ENCODE results near the gene PRKAB1. TPM values are rescaled to one million over a fixed set of nuclear protein-coding genes. Genes with fewer than 3 reads are reported as not detected.
"Not testable (repeated sequence)": the region's sequence is repeated elsewhere in the genome, so short reads cannot be mapped to it uniquely, and the experiment has no call there.

PRKAB1 gene, protein sequence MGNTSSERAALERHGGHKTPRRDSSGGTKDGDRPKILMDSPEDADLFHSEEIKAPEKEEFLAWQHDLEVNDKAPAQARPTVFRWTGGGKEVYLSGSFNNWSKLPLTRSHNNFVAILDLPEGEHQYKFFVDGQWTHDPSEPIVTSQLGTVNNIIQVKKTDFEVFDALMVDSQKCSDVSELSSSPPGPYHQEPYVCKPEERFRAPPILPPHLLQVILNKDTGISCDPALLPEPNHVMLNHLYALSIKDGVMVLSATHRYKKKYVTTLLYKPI
- 22.3 and 27.9 TPM in 2 replicates for total RNA-seq

DNA sequence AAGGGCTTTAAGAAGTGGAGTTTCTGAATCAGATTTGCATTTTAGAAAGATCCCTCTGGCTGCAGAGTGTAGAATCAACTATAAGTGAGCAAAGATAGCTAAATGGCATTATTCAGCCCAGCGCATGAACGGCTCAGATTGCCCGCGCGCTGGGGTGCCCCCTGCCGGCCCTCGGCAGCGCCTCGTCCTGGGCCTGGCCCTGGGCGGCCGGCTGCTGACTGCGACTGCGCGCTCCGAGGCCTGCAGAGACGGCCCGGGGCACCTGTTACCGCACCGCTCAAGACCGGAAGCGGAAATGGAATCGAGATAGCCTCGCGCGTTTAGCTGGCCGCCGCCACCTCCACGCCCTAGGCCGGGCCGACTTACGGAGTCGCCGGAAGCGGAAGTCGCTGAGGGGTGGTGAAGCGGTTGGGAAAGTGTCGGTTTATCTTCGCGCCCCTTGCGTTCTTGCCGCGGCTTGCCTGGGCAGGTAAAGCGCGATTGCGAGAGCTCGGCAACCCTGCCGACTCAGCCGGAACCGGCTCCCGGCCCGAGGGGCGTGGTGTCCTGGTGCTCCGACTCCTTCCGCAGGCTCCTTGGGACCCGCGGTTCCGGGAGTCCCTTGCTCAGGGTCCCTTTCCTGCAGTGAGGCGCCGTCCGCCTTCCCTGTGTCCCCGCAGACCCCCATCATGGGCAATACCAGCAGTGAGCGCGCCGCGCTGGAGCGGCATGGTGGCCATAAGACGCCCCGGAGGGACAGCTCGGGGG is at the start of gene PRKAB1:
Gene PRKAB1 (plus strand): TSS at position 557 of the 747 bp plus-strand sequence. CDS start 112 bp downstream, at position 669.
- TF ChIP-seq CTCF (conservative IDR thresholded peaks at IDR 0.05; ENCODE audit: low read depth, low read length), result peak; percentile 89
- DNase-seq (ENCODE audit: low read depth), result peak; percentile 78
- peak within 1 kb of the TSS; percentile 97 for H3K4me3 ChIP-seq (ENCODE audit: low read depth, low read length)

DNA sequence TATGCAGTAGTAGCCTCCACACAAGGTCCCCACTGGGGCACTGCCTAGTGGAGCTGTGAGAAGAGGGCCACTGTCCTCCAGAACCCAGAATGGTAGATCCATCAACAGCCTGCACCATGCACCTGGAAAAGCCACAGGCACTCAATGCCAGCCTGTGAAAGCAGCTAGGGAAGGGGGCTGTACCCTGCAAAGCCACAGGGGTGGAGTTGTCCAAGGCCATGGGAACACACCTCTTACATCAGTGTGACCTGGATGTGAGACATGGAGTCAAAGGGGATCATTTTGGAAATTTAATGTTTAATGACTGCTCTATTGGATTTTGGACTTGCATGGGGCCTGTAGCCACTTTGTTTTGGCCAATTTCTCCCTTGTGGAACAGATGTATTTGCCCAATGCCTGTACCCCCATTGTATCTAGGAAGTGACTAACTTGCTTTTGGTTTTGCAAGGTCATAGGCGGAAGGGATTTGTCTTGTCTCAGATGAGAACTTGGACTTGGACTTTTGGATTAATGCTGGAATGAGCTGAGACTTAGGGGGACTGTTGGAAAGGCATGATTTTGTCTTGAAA is 49.5 kb upstream of the PRKAB1 start:
- not testable (repeated sequence) for DNase-seq (ENCODE audit: low read depth); H3K4me3 ChIP-seq (ENCODE audit: low read depth, low read length)

DNA sequence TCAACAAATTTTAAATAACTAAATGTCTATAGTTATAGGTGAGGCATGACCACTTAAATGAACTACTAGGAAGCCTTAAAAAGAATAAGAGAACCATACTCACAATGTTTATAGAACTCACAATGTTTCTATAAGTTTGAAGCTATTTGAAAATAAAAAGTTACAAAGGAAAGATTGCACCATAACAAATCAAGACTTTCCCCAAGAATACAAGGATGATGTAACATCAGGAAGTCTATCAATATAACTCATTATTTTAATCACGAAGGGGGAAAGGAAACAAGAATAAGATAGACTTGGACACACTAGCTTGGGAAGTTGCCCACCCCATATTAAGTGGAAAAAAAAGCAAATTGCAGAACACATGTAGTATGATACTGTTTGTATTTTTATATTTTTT is 47.4 kb upstream of the PRKAB1 start:
- no peak for TF ChIP-seq CTCF (conservative IDR thresholded peaks at IDR 0.05; ENCODE audit: low read depth, low read length)

GRCh38 chr12:119621878-119622277 is 46.1 kb upstream of the PRKAB1 start:
- TF ChIP-seq CTCF (conservative IDR thresholded peaks at IDR 0.05; ENCODE audit: low read depth, low read length), result no peak
- H3K4me3 ChIP-seq (ENCODE audit: low read depth, low read length), result no peak overlapping the region
- DNase-seq (ENCODE audit: low read depth), result no peak

More for the DNA sequence above, 47.4 kb upstream of the PRKAB1 start:
- no peak overlapping the region for H3K4me3 ChIP-seq (ENCODE audit: low read depth, low read length)
- no peak for DNase-seq (ENCODE audit: low read depth)

DNA sequence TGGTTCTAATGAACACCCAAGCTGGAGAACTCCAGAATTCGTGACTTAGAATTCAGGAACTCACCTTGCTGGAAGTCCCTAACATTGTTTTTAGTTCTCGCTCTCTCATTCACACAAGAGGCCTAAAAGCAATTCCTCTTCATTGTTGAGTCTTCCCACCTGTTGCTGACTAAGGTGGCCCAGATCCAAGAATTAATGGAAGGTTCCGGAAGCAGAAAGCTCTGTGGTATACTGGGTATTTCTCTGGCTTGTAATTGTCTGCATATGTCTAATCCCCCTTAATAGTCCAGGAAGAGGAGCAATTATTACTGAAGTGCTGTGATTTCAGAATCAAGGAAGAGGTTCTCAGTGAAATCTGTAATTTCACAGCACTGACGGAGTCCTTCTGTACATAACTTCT is 43.0 kb upstream of the PRKAB1 start:
- no peak overlapping the region for H3K4me3 ChIP-seq (ENCODE audit: low read depth, low read length)
- no peak for DNase-seq (ENCODE audit: low read depth)
- no peak for TF ChIP-seq CTCF (conservative IDR thresholded peaks at IDR 0.05; ENCODE audit: low read depth, low read length)

- H3K4me3 ChIP-seq (ENCODE audit: low read depth, low read length), result no peak overlapping the region
- DNase-seq (ENCODE audit: low read depth), result no peak
- TF ChIP-seq CTCF (conservative IDR thresholded peaks at IDR 0.05; ENCODE audit: low read depth, low read length), result no peak
Measured at GRCh38 chr12:119627019-119627643, 40.8 kb upstream of the PRKAB1 start.

DNA sequence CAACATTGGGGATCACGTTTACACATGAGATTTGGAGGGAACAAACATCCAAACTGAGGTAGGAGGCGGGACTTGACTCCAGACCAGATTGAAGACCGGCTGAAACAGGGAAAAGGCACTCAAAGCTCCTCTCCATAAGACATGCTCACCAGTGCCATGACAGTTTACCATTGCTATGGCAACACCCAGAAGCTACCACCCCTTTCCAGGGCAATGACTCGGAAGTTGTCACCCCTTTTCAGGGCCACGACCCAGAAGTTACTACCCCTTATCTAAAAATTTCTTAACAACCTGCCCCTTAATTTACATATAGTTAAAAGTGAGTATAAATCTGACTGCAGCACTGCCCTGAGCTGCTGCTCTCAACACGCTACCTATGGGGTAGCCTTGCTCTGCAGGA is 40.2 kb upstream of the PRKAB1 start:
- no peak for TF ChIP-seq CTCF (conservative IDR thresholded peaks at IDR 0.05; ENCODE audit: low read depth, low read length)
- no peak for DNase-seq (ENCODE audit: low read depth)
- no peak overlapping the region for H3K4me3 ChIP-seq (ENCODE audit: low read depth, low read length)
